A673 (cell line): Measurements from ENCODE around the gene LDB2. TPM values are rescaled to one million over a fixed set of nuclear protein-coding genes. Genes with fewer than 3 reads are reported as not detected.

Experiments
- BruUV-seq: library from RNA; stranded (reverse); fragments of 400-500 nt; replicated peaks from 2 replicates; lab custom pipeline; 2021; lab: Mats Ljungman, UMichigan
- CTCF ChIA-PET: fragments of 300-600 bp; sonication (Branson Sonifier 250); formaldehyde crosslinking; loops from one replicate; lab custom pipeline; 2022; ENCODE audit warnings: antibody characterized with exemption; lab: Charles Lee
- POLR2A ChIA-PET: fragments of 300-600 bp; sonication (Branson Sonifier 250); formaldehyde crosslinking; loops from one replicate; lab custom pipeline; 2022; ENCODE audit warnings: antibody characterized with exemption; ENCODE audit not compliant: low non-redundant PET; lab: Charles Lee
- DNase-seq: peaks from one replicate; pipeline ENCODE4 v3.0.0-alpha.2; 2015; ENCODE audit warnings: low spot score
- H3K27ac ChIP-seq: fragments of 200-600 bp; sonication (generic); 2 replicates; pipeline ENCODE4 v1.5.1; 2016; ENCODE audit warnings: mixed run types, low read depth, mild to moderate bottlenecking, mixed read lengths, antibody characterized with exemption, low read length; ENCODE audit not compliant: poor library complexity, severe bottlenecking
- H3K27me3 ChIP-seq: fragments of 200-600 bp; sonication (generic); replicated peaks from 2 replicates; pipeline ENCODE4 v1.6.1; 2017; ENCODE audit warnings: mixed run types, low read depth, mild to moderate bottlenecking, mixed read lengths, antibody characterized with exemption, low read length; ENCODE audit not compliant: insufficient read depth, poor library complexity
- H3K36me3 ChIP-seq: fragments of 200-600 bp; sonication (generic); 2 replicates; pipeline ENCODE4 v1.6.1; 2016; ENCODE audit warnings: mixed run types, mild to moderate bottlenecking, mixed read lengths, antibody characterized with exemption, low read length; ENCODE audit not compliant: insufficient read depth, poor library complexity, severe bottlenecking
- H3K4me1 ChIP-seq: fragments of 200-600 bp; sonication (generic); 2 replicates; pipeline ENCODE4 v1.6.1; 2017; ENCODE audit warnings: mixed run types, mild to moderate bottlenecking, mixed read lengths, antibody characterized with exemption, low read length; ENCODE audit not compliant: insufficient read depth, poor library complexity, severe bottlenecking
- H3K4me3 ChIP-seq: fragments of 200-600 bp; sonication (generic); 2 replicates; pipeline ENCODE4 v1.5.1; 2016; ENCODE audit warnings: low read depth, mixed run types, mild to moderate bottlenecking, mixed read lengths, low read length; ENCODE audit not compliant: poor library complexity, severe bottlenecking
- H3K9me3 ChIP-seq: fragments of 200-600 bp; sonication (generic); 2 replicates; pipeline ENCODE4 v1.6.1; 2016; ENCODE audit warnings: mixed run types, low read depth, mild to moderate bottlenecking, mixed read lengths, antibody characterized with exemption, low read length; ENCODE audit not compliant: poor library complexity, severe bottlenecking
- EZH2 ChIP-seq: fragments of 200-600 bp; sonication (generic); IDR thresholded peaks from 2 replicates; pipeline ENCODE4 v1.6.1; 2017; ENCODE audit warnings: borderline replicate concordance, low read depth, mild to moderate bottlenecking, mixed read lengths, antibody characterized with exemption, low read length; ENCODE audit not compliant: poor library complexity, severe bottlenecking
- intact Hi-C: fragments of 100-400 bp; cut with micrococcal nuclease; formaldehyde crosslinking; loops from one replicate; pipeline ENCODE4 v1.10.0; 2022; ENCODE audit not compliant: unreplicated experiment
- total RNA-seq: library from RNA; stranded (reverse); gene quantifications from 2 replicates; pipeline ENCODE4 v1.2.3, GENCODE V29; 2021
- TF ChIP-seq, protein P1 (sequence below): fragments of 300-800, 200-600 bp; sonication (generic); conservative IDR thresholded peaks from 2 replicates; pipeline ENCODE4 v1.5.1; 2017; ENCODE audit warnings: low read depth, mild to moderate bottlenecking, antibody characterized with exemption, low read length, moderate library complexity, mixed read lengths

Gene LDB2
- total RNA-seq, 1 experiment from 2014 or later = 47.4 TPM

DNA sequence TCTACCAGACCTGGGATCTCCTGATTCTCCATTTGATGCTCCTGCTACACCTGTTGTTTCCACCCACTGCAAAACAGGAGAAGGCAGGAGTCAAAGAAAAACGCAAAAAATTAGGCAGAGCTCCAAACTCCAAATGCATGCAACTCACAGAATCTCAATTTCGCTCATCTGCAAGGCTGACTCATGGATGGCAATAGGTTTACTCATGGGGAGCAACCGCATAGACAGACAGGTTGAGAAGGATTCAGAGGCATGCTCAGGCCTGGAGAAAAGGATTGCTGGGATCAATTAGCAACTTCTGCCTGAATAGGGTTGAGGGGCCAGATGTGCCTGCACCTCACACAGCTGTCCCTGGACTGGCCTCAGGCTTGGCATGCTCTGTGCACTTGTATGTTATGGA lies 231.0 kb downstream of the LDB2 start:
- POLR2A ChIA-PET = no interaction called here
- intact Hi-C loops = no loop called here
- BruUV-seq = no TSS peak
- CTCF ChIA-PET = no interaction called here
- TF ChIP-seq EZH2 = no peak
- TF ChIP-seq, protein P1, sequence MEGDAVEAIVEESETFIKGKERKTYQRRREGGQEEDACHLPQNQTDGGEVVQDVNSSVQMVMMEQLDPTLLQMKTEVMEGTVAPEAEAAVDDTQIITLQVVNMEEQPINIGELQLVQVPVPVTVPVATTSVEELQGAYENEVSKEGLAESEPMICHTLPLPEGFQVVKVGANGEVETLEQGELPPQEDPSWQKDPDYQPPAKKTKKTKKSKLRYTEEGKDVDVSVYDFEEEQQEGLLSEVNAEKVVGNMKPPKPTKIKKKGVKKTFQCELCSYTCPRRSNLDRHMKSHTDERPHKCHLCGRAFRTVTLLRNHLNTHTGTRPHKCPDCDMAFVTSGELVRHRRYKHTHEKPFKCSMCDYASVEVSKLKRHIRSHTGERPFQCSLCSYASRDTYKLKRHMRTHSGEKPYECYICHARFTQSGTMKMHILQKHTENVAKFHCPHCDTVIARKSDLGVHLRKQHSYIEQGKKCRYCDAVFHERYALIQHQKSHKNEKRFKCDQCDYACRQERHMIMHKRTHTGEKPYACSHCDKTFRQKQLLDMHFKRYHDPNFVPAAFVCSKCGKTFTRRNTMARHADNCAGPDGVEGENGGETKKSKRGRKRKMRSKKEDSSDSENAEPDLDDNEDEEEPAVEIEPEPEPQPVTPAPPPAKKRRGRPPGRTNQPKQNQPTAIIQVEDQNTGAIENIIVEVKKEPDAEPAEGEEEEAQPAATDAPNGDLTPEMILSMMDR = no peak
- Histone ChIP-seq H3K9me3 (no peaks in the 10 kb centered on the region), H3K36me3 (no peaks in the 10 kb centered on the region), H3K4me1 (peaks cover 9% of the 10 kb centered on the region), H3K27ac (no peak overlapping the region), H3K4me3 (no peak overlapping the region), H3K27me3 (no peaks in the 10 kb centered on the region)
- DNase-seq = no peak

DNA sequence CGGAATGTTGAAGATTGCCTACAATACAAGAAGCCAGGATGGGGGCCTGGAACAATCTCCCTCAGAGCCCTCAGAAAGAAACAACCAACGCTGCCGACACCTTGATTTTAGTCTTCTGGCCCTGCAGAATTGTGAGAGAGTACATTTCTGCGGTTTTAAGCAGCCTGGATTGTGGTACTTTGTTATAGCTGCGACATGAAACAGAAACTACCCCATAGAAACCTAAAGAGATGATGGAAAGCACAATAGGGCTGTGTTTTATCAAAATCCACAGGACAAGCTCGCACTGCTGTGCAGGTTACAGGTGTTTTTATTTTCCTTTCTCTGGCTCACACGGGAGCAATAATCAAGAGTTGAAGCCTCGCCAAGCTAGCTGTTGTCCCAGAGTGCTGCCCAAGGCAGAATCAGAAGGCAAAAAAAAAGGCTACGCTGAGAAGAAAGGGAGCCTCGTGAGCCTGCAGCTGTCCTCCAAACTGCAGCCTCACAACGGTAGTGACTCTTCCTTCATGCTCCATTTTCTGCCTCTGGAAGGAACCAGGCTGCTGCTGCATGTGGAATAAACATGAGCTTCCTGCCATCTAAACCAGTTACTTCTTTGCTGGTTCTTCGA lies 232.4 kb downstream of the LDB2 start:
- Histone ChIP-seq H3K27me3 (no peaks in the 10 kb centered on the region), H3K27ac (no peak overlapping the region), H3K9me3 (no peaks in the 10 kb centered on the region), H3K4me3 (no peak overlapping the region), H3K36me3 (no peaks in the 10 kb centered on the region), H3K4me1 (peaks cover 4% of the 10 kb centered on the region)
- no peak for TF ChIP-seq EZH2
- TF ChIP-seq, protein P1 = no peak
- intact Hi-C loops = no loop called here
- CTCF ChIA-PET = no interaction called here
- POLR2A ChIA-PET = no interaction called here
- DNase-seq = no peak
- no TSS peak for BruUV-seq

DNA sequence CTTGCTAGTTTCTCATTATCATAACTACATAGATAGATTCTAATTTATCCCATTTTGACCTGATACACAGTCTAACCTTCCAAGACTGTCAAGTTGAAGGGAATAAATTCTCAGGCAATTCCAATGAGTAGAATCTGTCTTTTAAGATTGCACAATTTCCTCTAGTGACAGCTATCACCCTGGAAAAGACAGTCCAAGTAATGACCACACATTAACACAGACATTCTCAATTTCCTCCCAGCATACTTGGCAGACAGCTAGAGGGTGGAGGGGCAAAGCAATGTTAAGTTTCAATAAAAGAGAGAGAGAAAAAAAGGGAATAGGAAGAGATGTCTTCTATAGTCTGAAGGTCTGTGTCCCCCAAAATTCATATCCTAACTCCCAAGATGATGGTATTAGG lies 234.7 kb downstream of the LDB2 start:
- ChIA-PET CTCF (no interaction called here), POLR2A (no interaction called here)
- Histone ChIP-seq H3K4me1 (peaks cover 9% of the 10 kb centered on the region), H3K27ac (peak overlapping the region; percentile 40), H3K4me3 (no peak overlapping the region), H3K27me3 (no peaks in the 10 kb centered on the region), H3K36me3 (no peaks in the 10 kb centered on the region), H3K9me3 (no peaks in the 10 kb centered on the region)
- DNase-seq = peak; percentile 68
- intact Hi-C loops = no loop called here
- TF ChIP-seq, protein P1 = no peak
- TF ChIP-seq EZH2 = no peak
- BruUV-seq = no TSS peak
